Medulla oblongata (tissue), 1 donor: ENCODE measurements around the gene NUCB2.
"Not testable (repeated sequence)": the region's sequence is repeated elsewhere in the genome, so short reads cannot be mapped to it uniquely, and the experiment has no call there.

Experiments used
- DNase-seq: peaks from one replicate; pipeline ENCODE4 v3.0.0-alpha.2; 2015; ENCODE audit errors: extremely low spot score

NUCB2 gene

GRCh38 chr11:17276236-17277023 lies at the start of gene NUCB2:
Gene NUCB2 (plus strand): TSS chr11:17276739. CDS start chr11:17295324, 18,585 bp downstream.
- peak; percentile 98 for DNase-seq

GRCh38 chr11:17228186-17228925 lies 48.2 kb upstream of the NUCB2 start:
- not testable (repeated sequence) for DNase-seq

DNA sequence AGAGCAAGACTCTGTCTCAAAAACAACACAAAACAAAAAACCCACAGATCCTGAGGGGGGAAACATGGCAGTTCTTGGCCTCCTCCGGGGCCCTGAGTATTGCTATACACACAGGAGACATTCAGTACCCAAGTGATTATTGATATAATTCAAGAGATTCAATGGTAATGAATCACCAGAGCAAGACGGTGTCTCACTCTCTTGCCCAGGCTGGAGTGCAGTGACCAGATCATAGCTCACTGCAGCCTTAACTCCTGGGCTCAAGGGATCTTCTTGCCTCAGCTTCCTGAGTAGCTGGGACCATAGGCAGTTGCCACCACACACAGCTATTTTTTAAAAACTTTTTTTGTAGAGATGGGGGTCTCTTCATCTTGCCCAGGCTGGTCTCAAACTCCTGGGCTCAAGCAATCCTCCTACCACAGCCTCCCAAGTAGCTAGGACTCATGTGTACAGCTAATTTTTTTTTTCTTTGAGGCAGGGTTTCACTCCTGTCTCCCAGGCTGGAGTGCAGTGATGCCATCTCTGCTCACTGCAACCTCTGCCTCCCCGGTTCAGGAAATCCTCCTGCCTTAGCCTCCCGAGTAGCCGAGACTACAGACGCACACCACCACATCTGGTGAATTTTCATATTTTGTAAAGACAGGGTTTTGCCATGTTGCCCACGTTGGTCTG lies 46.9 kb upstream of the NUCB2 start:
- DNase-seq = no peak

DNA sequence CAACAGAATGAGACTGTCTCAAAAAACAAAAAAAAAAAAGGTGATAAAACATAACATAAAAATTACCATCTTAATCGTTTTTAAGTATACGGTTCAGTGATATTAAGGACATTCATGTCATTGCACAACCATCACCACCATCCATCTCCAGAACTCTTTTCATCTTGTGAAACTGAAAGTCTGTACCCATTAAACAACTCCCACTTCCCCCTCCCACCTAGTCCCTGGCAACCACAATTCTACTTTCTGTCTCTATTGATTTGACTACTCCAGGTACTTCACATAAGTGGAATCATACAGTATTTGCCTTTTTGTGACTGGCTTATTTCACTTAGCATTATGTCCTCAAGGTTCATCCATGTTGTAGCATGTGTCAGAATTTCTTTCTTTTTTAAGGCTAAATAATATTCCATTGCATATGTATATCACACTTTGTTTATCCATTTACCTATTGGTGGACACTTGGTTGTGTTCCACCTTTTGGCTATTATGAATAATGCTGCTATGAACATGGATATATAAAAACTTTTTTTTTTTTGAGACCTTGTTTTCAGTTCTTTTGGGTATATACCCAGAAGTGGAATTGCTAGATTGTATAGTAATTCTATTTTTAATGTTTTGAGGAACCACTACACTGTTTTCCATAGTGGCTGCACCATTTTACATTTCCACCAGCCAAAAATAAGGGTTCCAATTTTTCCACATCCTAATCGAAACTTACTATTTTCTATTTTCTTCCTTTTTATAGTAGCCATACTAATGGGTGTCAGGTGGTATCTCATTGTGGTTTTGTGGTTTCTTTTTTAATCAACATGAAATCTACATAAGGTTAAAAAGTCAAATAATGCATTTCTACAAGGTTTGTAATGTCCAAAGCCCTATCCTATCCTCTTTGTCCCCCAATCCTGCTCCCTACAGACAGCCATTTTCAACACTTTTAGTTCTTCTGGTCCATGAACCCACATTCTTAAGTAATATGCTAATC lies 45.4 kb upstream of the NUCB2 start:
- no peak for DNase-seq

DNA sequence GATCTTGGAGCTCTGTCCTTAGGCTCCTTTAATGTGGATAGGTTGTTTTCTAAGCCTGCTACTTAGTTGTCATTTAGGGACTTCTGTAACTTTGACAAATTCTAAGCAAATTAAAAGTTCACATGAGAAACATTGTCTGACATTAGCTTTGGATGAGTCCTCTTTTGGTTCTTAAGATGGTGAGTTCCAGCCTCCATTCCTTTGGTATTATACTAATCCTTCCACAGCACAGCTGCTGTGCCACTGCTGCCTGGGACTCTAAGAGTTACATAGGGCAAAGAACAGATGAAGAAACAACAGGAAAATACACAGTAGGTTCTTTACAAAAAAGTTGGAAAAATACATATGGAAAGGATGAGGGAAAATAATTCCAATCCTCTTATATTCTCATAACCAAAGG lies 43.4 kb upstream of the NUCB2 start:
- DNase-seq = no peak

- DNase-seq = no peak
These were observed 38.2 kb upstream of the NUCB2 start for GRCh38 chr11:17238377-17238776.

GRCh38 chr11:17239927-17240326 lies 36.6 kb upstream of the NUCB2 start:
- not testable (repeated sequence) for DNase-seq

DNA sequence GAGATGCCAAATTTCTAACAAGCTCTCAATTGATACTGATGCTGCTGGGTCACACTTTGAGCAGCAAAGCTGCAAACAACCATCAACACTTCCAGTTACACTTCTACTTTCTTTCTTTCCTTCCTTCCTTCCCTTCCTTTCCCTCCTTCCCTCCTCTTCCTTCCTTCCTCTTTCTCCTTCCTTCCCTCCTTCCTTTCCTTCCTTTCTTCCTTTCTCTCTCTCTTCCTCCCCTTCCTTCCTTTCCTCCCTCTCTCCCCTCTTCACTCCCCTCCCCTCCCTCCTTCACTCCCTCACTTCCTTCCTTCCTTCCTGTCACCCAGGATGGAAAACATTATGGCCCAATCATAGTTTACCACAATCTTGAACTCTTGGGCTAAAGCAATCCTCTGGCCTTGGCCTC lies 35.8 kb upstream of the NUCB2 start:
- no peak for DNase-seq

DNA sequence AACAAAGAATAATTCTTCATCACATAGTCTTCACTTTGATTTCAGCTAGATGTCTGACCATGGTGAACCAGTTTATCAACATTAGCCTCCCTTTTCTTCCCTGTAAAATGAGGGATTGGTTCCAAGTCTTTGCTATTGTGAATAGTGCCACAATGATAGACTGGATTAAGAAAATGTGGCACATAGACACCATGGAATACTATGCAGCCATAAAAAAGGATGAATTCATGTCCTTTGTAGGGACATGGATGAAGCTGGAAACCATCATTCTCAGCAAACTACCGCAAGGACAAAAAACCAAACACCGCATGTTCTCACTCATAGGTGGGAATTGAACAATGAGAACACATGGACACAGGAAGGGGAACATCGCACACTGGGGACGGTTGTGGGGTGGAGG lies 33.6 kb upstream of the NUCB2 start:
- DNase-seq = not testable (repeated sequence)

GRCh38 chr11:17244046-17244445 lies 32.5 kb upstream of the NUCB2 start:
- DNase-seq = no peak

GRCh38 chr11:17250561-17251350 lies 25.8 kb upstream of the NUCB2 start:
- no peak for DNase-seq

DNA sequence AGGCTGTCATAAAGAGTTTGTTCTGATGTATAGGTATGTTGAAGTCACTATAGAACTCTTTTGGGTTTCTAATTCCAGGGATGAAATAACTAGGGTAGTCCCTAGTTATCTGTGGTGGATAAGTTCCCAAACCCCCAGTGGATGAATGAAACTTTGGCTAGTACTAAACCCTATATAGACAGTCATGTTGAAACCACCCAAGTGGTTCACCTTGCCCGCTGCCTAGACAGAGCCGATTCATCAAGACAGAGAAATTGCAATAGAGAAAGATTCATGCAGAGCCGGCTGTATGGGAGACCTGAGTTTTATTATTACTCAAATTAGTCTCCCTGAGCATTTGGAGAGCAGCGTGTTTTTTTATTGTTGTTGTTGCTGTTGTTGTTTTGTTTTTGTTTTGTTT lies 23.8 kb upstream of the NUCB2 start:
- no peak for DNase-seq

- DNase-seq = no peak
These were observed 20.0 kb upstream of the NUCB2 start for GRCh38 chr11:17256512-17256911.

- no peak for DNase-seq
These were observed 19.3 kb upstream of the NUCB2 start for GRCh38 chr11:17257196-17257595.

DNA sequence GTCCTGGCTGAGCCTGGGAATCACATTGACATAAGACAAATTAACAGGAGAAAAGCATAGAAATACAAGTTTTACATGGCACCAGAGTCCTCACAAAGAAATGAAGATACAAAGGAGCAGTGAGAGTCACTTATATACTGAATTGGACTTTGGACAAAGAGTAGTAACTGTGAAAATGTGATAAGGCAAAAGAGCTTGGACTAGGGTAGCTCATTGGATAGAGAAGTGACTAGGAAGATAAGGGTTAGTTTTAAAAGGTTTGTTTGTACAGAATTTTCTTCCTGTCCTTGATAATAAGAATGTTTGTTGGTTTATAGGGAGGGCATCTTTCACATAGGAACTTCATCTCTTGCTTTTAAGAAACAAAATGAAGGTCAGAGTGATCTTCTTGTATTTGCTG lies 17.9 kb upstream of the NUCB2 start:
- DNase-seq = no peak

- DNase-seq = no peak
These were observed 17.0 kb upstream of the NUCB2 start for GRCh38 chr11:17259519-17259918.

DNA sequence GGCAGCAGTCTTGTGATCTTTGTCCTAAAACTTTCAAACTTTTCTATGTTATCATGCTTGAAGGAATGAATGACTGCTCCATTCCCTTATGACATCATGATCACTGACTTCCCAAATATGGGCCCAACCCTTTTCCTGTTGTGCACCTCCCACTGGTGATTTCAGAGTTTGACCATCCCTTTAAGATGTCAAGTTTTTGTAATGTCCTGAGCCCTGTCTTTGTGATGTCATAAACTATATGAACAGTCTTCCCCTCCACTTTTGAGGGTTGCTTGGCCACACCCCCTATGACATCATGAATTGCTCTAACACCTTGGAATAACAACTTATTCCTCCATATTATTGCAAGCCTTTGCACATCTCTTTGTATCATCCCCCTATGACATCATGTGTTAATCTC lies 16.5 kb upstream of the NUCB2 start:
- DNase-seq = no peak

DNA sequence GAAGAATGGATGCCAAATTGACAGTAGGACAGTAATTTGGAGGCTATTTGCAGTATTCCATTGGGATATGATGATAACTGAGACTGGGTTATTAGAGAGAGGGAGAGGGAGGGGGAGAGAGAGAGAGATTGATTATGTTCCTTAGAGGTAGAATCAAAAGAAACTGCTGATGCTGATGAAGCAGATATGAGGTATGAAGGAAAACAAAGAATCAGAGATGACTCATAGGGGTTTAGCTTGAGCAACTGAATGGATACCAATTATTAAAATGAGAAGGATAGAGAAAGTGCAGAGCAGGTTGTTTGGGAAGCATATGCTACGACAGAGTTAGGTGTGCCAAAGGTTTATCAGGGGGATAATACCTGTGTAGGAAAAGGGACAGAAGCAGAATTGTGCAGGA lies 12.8 kb upstream of the NUCB2 start:
- DNase-seq = no peak

- no peak for DNase-seq
These were observed 9.8 kb upstream of the NUCB2 start for GRCh38 chr11:17266781-17267180.

- DNase-seq = no peak
These were observed 9.0 kb upstream of the NUCB2 start for GRCh38 chr11:17267576-17267975.

- not testable (repeated sequence) for DNase-seq
These were observed 8.0 kb upstream of the NUCB2 start for GRCh38 chr11:17268500-17268899.
